HepG2 (cell line): ENCODE results near the gene MRPS34. TPM values are rescaled to one million over a fixed set of nuclear protein-coding genes. Genes with fewer than 3 reads are reported as not detected.

Experiments
- ATAC-seq: fragments of 200-7000 bp; cut with Tn5 transposase; 3 replicates; pipeline ENCODE4 v1.9.1; 2020; ENCODE audit warnings: mild to moderate bottlenecking, moderate library complexity
- BruUV-seq: library from RNA; stranded (reverse); fragments of 400-500 nt; replicated peaks from 2 replicates; lab custom pipeline; 2021; lab: Mats Ljungman, UMichigan
- CTCF ChIA-PET: fragments of 300-600 bp; formaldehyde crosslinking; extraction: SDS; loops from one replicate; lab custom pipeline; 2021; ENCODE audit warnings: low total read pairs, inconsistent platforms, low intra/inter-chr PET ratio; lab: Yijun Ruan, JAX
- POLR2A ChIA-PET: fragments of 350-600 bp; sonication (Branson Sonifier 250); formaldehyde crosslinking; loops from one replicate; lab custom pipeline; 2020; ENCODE audit warnings: antibody characterized with exemption, inconsistent platforms; lab: Yijun Ruan, JAX
- DNase-seq: peaks from one replicate; pipeline ENCODE4 v3.0.0-alpha.2; 2015; ENCODE audit warnings: low spot score
- FAIRE-seq: peaks from 3 replicates; lab custom pipeline; 2011; peaks lifted over from hg19 to GRCh38; lab: Jason Lieb, UNC
- H2AFZ ChIP-seq: one replicate; pipeline ENCODE4 v1.6.1; 2011; ENCODE audit warnings: low read length, inconsistent platforms
- H3K27ac ChIP-seq: fragments of 300-600 bp; 3 replicates; pipeline ENCODE4 v1.8.0; 2011; ENCODE audit warnings: mixed run types, mild to moderate bottlenecking, mixed read lengths, low read length, inconsistent platforms; ENCODE audit not compliant: insufficient read depth; ENCODE audit errors: extremely low read length
- H3K27me3 ChIP-seq, 2 experiments: fragments of 200-600 bp in 1 of 2; 2 replicates in 1 of 2; 3 replicates in 1 of 2; pipeline versions ENCODE4 v1.6.0 to v1.8.0; 2011; ENCODE audit warnings: low read length in 2 of 2, mild to moderate bottlenecking in 2 of 2, moderate library complexity in 2 of 2, inconsistent platforms in 1 of 2; ENCODE audit not compliant: insufficient read depth in 2 of 2, control insufficient read depth in 1 of 2
- H3K36me3 ChIP-seq, 2 experiments: fragments of 200-600 bp in 1 of 2; replicated peaks in 1 of 2; 2 replicates in 1 of 2; 3 replicates in 1 of 2; pipeline versions ENCODE4 v1.5.1 to v1.8.0; 2011; ENCODE audit warnings: low read length in 2 of 2, inconsistent platforms in 1 of 2; ENCODE audit not compliant: insufficient read depth in 2 of 2, control insufficient read depth in 1 of 2
- H3K4me1 ChIP-seq: 2 replicates; pipeline ENCODE4 v1.5.1; 2012; ENCODE audit warnings: low read length, inconsistent platforms; ENCODE audit not compliant: insufficient read depth
- H3K4me2 ChIP-seq: 2 replicates; pipeline ENCODE4 v1.6.0; 2011; ENCODE audit warnings: low read depth, low read length, inconsistent platforms
- H3K4me3 ChIP-seq, 3 experiments: fragments of 200-600 bp in 1 of 3; sonication (generic), shearing (Covaris generic) in 1 of 3; replicated peaks in 1 of 3; 2 replicates each; pipeline ENCODE4 v1.5.1; 2011 to 2016; ENCODE audit warnings: low read length in 3 of 3, inconsistent platforms in 2 of 3, low read depth in 2 of 3, mild to moderate bottlenecking in 2 of 3, control low read depth in 1 of 3, mixed read lengths in 1 of 3; ENCODE audit not compliant: insufficient read depth in 1 of 3
- H3K79me2 ChIP-seq: one replicate; pipeline ENCODE4 v1.6.1; 2011; ENCODE audit warnings: low read length, inconsistent platforms; ENCODE audit not compliant: insufficient read depth
- H3K9ac ChIP-seq: 2 replicates; pipeline ENCODE4 v1.6.0; 2011; ENCODE audit warnings: mild to moderate bottlenecking, low read depth, low read length, inconsistent platforms; ENCODE audit not compliant: insufficient read depth
- H3K9me3 ChIP-seq: 2 replicates; pipeline ENCODE4 v1.5.1; 2012; ENCODE audit warnings: mild to moderate bottlenecking, low read length
- H4K20me1 ChIP-seq: 2 replicates; pipeline ENCODE4 v1.6.0; 2011; ENCODE audit warnings: inconsistent platforms, mild to moderate bottlenecking, low read length, moderate library complexity; ENCODE audit not compliant: insufficient read depth
- AGO2 ChIP-seq: fragments of 200-400 bp; formaldehyde crosslinking; optimal IDR thresholded peaks from 2 replicates; pipeline ENCODE3; 2017; ENCODE audit warnings: mild to moderate bottlenecking, low read depth, low read length, moderate library complexity
- DNMT1 ChIP-seq: sonication (generic); formaldehyde crosslinking; IDR thresholded peaks from 2 replicates; pipeline ENCODE4 v1.5.1; 2020; ENCODE audit warnings: mild to moderate bottlenecking, missing genetic modification reagents
- RBFOX2 ChIP-seq: fragments of 200-400 bp; formaldehyde crosslinking; IDR thresholded peaks from 2 replicates; pipeline ENCODE4 v1.6.1; 2017; ENCODE audit warnings: low read depth, mild to moderate bottlenecking, low read length
- SNAI1 ChIP-seq: sonication (generic); formaldehyde crosslinking; IDR thresholded peaks from 2 replicates; pipeline ENCODE4 v1.5.0; 2020; ENCODE audit warnings: mild to moderate bottlenecking, missing genetic modification reagents, borderline replicate concordance
- ZKSCAN8 ChIP-seq: IDR thresholded peaks from 2 replicates; pipeline ENCODE4 v1.6.1; 2016; ENCODE audit warnings: borderline replicate concordance, missing genetic modification reagents, missing compliant biosample characterization
- ZNF569 ChIP-seq: sonication (generic); formaldehyde crosslinking; IDR thresholded peaks from 2 replicates; pipeline ENCODE4 v1.5.0; 2020; ENCODE audit warnings: mild to moderate bottlenecking, missing genetic modification reagents, moderate library complexity, borderline replicate concordance
- ZNF589 ChIP-seq: sonication (generic); formaldehyde crosslinking; conservative IDR thresholded peaks from 2 replicates; pipeline ENCODE4 v1.8.0; 2022; ENCODE audit warnings: mild to moderate bottlenecking, moderate library complexity, missing genetic modification reagents
- ZNF75D ChIP-seq: sonication (generic); formaldehyde crosslinking; IDR thresholded peaks from 2 replicates; pipeline ENCODE4 v1.8.1; 2023; ENCODE audit warnings: missing genetic modification reagents, mild to moderate bottlenecking, borderline replicate concordance
- ZNF891 ChIP-seq: sonication (generic); formaldehyde crosslinking; IDR thresholded peaks from 2 replicates; pipeline ENCODE4 v1.5.0; 2020; ENCODE audit warnings: mild to moderate bottlenecking, missing genetic modification reagents
- WGBS: methylation state at CpG from one replicate; pipeline ENCODE4 v1.1.6; 2017; ENCODE audit warnings: low lambda C conversion rate; 5-methylcytosine and 5-hydroxymethylcytosine counted together
- in situ Hi-C: cut with HindIII; loops from 2 replicates; pipeline ENCODE4 v1.10.0; 2017; ENCODE audit warnings: low pct_unique_long_range_greater_than_20kb; ENCODE audit not compliant: extremely low pct_ligation_motif_present
- intact Hi-C: fragments of 100-400 bp; cut with micrococcal nuclease; formaldehyde crosslinking; loops from one replicate; pipeline ENCODE4 v1.10.0; 2022; ENCODE audit not compliant: unreplicated experiment
- polyA plus RNA-seq, 8 experiments: library from polyadenylated mRNA; depleted of rRNA in 3 of 8; stranded (reverse) in 7 of 8; unstranded in 1 of 8; fragments of >200 nt; fragmentation: Illumina TruSeq in 4 of 8; extraction: Trizol in 4 of 8; gene quantifications; 2 replicates each; pipeline versions ENCODE4 v1.2.1 to v1.2.3, GENCODE V29; 2011 to 2016; ENCODE audit warnings: low read depth in 4 of 8, missing spikeins in 1 of 8, mixed read lengths in 1 of 8; ENCODE audit not compliant: insufficient read depth in 1 of 8
- total RNA-seq, 5 experiments: library from RNA; depleted of rRNA; stranded (reverse); fragments of >200 nt; fragmentation: Illumina TruSeq; extraction: Trizol; gene quantifications; 2 replicates each; pipeline ENCODE4 v1.2.3, GENCODE V29; 2016; ENCODE audit warnings: low read depth in 1 of 5
- TF ChIP-seq, protein P1 (sequence below): sonication (generic); formaldehyde crosslinking; IDR thresholded peaks from 2 replicates; pipeline ENCODE4 v1.4.0; 2020; ENCODE audit warnings: mild to moderate bottlenecking, missing genetic modification reagents

The MRPS34 gene
- total and polyA plus RNA-seq, 2 of the 13 experiments (the other 11 are each of a cell fraction or from before 2014, with no cell fraction given) = 63.5 to 131 TPM

DNA sequence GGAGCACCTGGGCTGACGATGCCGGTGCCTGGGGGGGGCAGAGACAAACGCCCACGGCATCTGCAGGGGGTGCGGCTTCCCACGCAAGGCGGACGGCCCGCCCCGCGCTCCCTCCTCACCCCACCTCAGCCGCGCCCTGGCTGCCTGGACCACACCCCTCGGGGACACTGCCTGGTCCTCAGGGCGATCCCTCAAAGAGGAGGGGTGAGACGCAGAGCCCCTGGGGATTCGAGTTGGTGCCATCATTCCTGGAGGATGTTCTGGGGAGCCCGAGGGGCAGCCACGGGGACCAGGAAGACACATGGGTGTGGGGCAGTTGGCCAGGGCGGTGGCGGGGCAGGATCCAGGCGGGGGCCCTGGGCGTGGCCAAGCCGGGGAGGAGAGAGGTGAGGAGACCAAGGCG, 16.7 kb upstream of the MRPS34 start:
- Histone ChIP-seq H3K9ac (no peak overlapping the region), H3K4me3 (no peak overlapping the region), H3K9me3 (no peaks in the 10 kb centered on the region), H3K4me2 (no peak overlapping the region), H3K27ac (no peak overlapping the region), H3K4me1 (peaks cover 15% of the 10 kb centered on the region; the same call in 1 of the 2 replicates), H3K36me3 (peaks cover 4 to 7% of the 10 kb centered on the region in 2 experiments; a peak in 3 of 5 replicates), H4K20me1 (no peaks in the 10 kb centered on the region), H3K79me2 (peaks cover 14% of the 10 kb centered on the region), H3K27me3 (no peaks in the 10 kb centered on the region), H2AFZ (no peak overlapping the region)
- no peak for FAIRE-seq
- BruUV-seq = no TSS peak
- intact Hi-C loops (no loop called here), in situ Hi-C loops (no loop called here)
- POLR2A ChIA-PET = no interaction called here
- 89% methylated on average over 11 of the region's 25 CpGs for WGBS
- no peak for ATAC-seq
- CTCF ChIA-PET = no interaction called here
- TF ChIP-seq, protein P1, sequence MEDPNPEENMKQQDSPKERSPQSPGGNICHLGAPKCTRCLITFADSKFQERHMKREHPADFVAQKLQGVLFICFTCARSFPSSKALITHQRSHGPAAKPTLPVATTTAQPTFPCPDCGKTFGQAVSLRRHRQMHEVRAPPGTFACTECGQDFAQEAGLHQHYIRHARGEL = no peak
- no peak for TF ChIP-seq ZNF891
- no peak for TF ChIP-seq ZNF569 (CRISPR knock-in tag)
- TF ChIP-seq RBFOX2 = 0 out of 2 replicates have a peak, but pooled peaks have one; percentile 25
- TF ChIP-seq ZNF75D (CRISPR knock-in tag) = no peak
- no peak for TF ChIP-seq SNAI1 (CRISPR knock-in tag)
- no peak for TF ChIP-seq ZNF589 (CRISPR knock-in tag)
- TF ChIP-seq ZKSCAN8 (CRISPR knock-in tag) = no peak
- no peak for TF ChIP-seq DNMT1
- TF ChIP-seq AGO2 = peak; percentile 23
- DNase-seq = no peak
